ENCODE measurements around the gene ALOX15B.

The ALOX15B gene

GRCh38 chr17:8025176-8025911 is 13.5 kb upstream of the ALOX15B start:
- in situ Hi-C loops (cut with MboI; ENCODE audit: low pct_unique_long_range_greater_than_20kb, low sequenced_read_pairs, unreplicated experiment): no loop called here
- DNase-seq (ENCODE audit: low spot score): no peak
- TF ChIP-seq CTCF (IDR thresholded peaks at IDR 0.05; ENCODE audit: extremely low read depth, insufficient read depth, missing control alignments): no peak

GRCh38 chr17:8029121-8029520 is 9.7 kb upstream of the ALOX15B start:
- TF ChIP-seq CTCF (IDR thresholded peaks at IDR 0.05; ENCODE audit: extremely low read depth, insufficient read depth, missing control alignments): no peak
- in situ Hi-C loops (cut with MboI; ENCODE audit: low pct_unique_long_range_greater_than_20kb, low sequenced_read_pairs, unreplicated experiment): no loop called here

GRCh38 chr17:8031261-8031661 is 7.6 kb upstream of the ALOX15B start:
- TF ChIP-seq CTCF (IDR thresholded peaks at IDR 0.05; ENCODE audit: extremely low read depth, insufficient read depth, missing control alignments): no peak
- in situ Hi-C loops (cut with MboI; ENCODE audit: low pct_unique_long_range_greater_than_20kb, low sequenced_read_pairs, unreplicated experiment): no loop called here
- DNase-seq (ENCODE audit: low spot score): no peak

More at GRCh38 chr17:8029121-8029520, 9.7 kb upstream of the ALOX15B start:
- no peak for DNase-seq (ENCODE audit: low spot score)

- in situ Hi-C loops (cut with MboI; ENCODE audit: low pct_unique_long_range_greater_than_20kb, low sequenced_read_pairs, unreplicated experiment): no loop called here
- TF ChIP-seq CTCF (IDR thresholded peaks at IDR 0.05; ENCODE audit: extremely low read depth, insufficient read depth, missing control alignments): no peak
- no peak for DNase-seq (ENCODE audit: low spot score)
Observed at GRCh38 chr17:8031950-8032349, 6.9 kb upstream of the ALOX15B start.

- TF ChIP-seq CTCF (IDR thresholded peaks at IDR 0.05; ENCODE audit: extremely low read depth, insufficient read depth, missing control alignments): no peak
- in situ Hi-C loops (cut with MboI; ENCODE audit: low pct_unique_long_range_greater_than_20kb, low sequenced_read_pairs, unreplicated experiment): no loop called here
- DNase-seq (ENCODE audit: low spot score): no peak
Observed at GRCh38 chr17:8032442-8032841, 6.4 kb upstream of the ALOX15B start.

- TF ChIP-seq CTCF (IDR thresholded peaks at IDR 0.05; ENCODE audit: extremely low read depth, insufficient read depth, missing control alignments): no peak
- DNase-seq (ENCODE audit: low spot score): no peak
- in situ Hi-C loops (cut with MboI; ENCODE audit: low pct_unique_long_range_greater_than_20kb, low sequenced_read_pairs, unreplicated experiment): no loop called here
Observed at GRCh38 chr17:8039611-8040168, 831 bp downstream of the ALOX15B start.

All from GM13977 (cell line).